Duodenal mucosa (tissue), 2 donors: ENCODE results near the gene KCNQ1.
"Not testable (repeated sequence)": the region's sequence is repeated elsewhere in the genome, so short reads cannot be mapped to it uniquely, and the experiment has no call there.

Source experiments
- H3K27ac ChIP-seq: one replicate; pipeline ENCODE4 v1.7.0; 2013; ENCODE audit warnings: low read depth, low read length
- H3K27me3 ChIP-seq, 2 donors: one replicate each; pipeline ENCODE4 v1.7.0; 2013; ENCODE audit warnings: low read length in 2 of 2, control low read depth in 1 of 2; ENCODE audit not compliant: insufficient read depth in 2 of 2, control insufficient read depth in 1 of 2
- H3K36me3 ChIP-seq, 2 donors: one replicate each; pipeline ENCODE4 v1.7.0; 2013; ENCODE audit warnings: low read length in 2 of 2, control low read depth in 1 of 2; ENCODE audit not compliant: insufficient read depth in 2 of 2, control insufficient read depth in 1 of 2
- H3K4me1 ChIP-seq, 2 donors: one replicate each; pipeline ENCODE4 v1.7.0; 2013; ENCODE audit warnings: low read length in 2 of 2, control low read depth in 1 of 2; ENCODE audit not compliant: insufficient read depth in 2 of 2, control insufficient read depth in 1 of 2
- H3K4me3 ChIP-seq, 2 donors: one replicate each; pipeline ENCODE4 v1.7.0; 2013; ENCODE audit warnings: low read length in 2 of 2, low read depth in 1 of 2
- H3K9ac ChIP-seq, 2 donors: one replicate each; pipeline ENCODE4 v1.7.0; 2013; ENCODE audit warnings: low read length in 2 of 2, low read depth in 1 of 2
- H3K9me3 ChIP-seq, 2 donors: one replicate each; pipeline ENCODE4 v1.7.0; 2013; ENCODE audit warnings: low read length in 2 of 2, control low read depth in 1 of 2; ENCODE audit not compliant: control insufficient read depth in 1 of 2

KCNQ1 gene

DNA sequence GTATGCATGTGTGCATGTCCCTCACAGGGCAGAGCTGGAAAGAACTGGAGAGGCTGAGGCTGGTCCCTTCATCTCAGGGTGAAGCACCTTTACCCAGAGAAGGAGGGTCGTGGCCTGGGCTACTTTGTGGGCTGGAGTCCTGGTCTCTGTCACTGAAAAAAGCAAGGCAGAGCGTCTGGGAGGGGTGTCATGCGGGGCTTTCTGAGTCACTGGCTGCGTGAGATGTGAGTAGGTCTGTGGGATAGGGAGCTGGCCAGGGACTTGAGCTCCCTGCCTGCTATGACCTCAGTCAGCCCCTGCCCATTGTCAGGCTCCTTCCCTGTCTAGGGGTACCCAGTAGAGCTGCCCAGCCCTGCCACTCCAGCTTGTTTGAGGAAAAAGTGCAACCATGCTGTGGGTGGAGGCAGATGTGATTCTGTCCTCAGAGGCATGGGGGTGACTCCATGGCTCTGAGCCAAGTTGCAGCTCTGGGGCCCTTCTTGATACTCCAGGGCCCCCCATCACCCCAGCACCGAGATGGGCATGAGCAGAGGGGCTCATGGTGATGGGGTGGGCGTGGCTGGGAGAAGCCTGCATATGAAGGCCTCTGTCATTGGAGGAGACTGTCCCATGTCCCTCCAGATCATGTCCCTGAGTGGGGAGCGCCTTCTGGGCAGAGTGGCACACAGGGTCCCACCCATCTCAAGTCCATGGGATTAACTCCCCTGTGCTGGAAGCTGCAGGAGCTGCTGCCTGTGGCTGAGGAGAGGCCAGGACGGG lies 27.8 kb downstream of the KCNQ1 start:
- Histone ChIP-seq H3K4me1 (peaks cover 14 to 37% of the 10 kb centered on the region in 2 donors), H3K36me3 (peaks cover 0 to 12% of the 10 kb centered on the region in 2 donors), H3K9ac (no peak overlapping the region)

DNA sequence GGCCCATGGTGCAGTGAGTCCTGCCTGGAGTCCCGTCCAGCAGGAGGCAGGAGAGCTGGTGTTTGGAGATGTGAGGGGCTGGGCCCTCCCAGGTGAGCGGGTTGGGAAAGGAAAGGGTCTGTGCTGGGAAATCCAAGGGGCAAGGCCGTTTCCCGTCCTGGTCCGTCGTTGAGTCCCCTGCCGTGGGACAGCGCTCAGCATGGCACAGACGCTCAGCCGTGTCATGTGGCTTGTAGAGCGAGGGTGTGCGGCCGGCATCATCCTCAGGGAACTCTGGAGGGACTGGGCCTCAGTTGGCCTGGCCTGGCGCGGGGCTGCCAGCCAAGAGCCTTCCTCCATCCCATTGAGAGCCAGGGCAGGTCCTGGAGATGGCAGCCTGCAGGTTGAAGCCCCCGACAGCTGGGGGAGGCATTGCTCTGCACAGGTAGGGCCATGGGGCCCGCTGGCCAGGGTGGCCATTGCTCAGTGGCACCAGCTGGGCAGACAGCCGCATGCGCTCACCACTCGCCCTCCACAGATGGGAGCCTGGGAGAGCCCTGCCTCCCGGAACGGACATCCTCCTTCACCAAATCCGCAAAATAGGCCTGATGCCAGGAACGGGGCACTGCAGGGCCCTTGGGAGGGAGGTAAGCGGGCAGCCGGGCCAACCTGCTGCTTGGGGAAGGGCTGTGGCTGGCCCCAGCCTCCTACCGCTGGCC lies 28.7 kb downstream of the KCNQ1 start:
- H3K36me3 ChIP-seq, result peaks cover 0 to 12% of the 10 kb centered on the region in 2 donors
- no peak overlapping the region for H3K27ac ChIP-seq
- H3K9me3 ChIP-seq, result no peaks in the 10 kb centered on the region
- H3K9ac ChIP-seq, result peak overlapping the region; percentile 39 to 42
- H3K27me3 ChIP-seq, result no peaks in the 10 kb centered on the region
- no peak overlapping the region for H3K4me3 ChIP-seq
- peaks cover 12 to 34% of the 10 kb centered on the region in 2 donors for H3K4me1 ChIP-seq

More for the DNA sequence above, 27.8 kb downstream of the KCNQ1 start:
- H3K4me3 ChIP-seq, result no peak overlapping the region
- H3K9me3 ChIP-seq, result no peaks in the 10 kb centered on the region
- no peak overlapping the region for H3K27ac ChIP-seq
- no peaks in the 10 kb centered on the region for H3K27me3 ChIP-seq

DNA sequence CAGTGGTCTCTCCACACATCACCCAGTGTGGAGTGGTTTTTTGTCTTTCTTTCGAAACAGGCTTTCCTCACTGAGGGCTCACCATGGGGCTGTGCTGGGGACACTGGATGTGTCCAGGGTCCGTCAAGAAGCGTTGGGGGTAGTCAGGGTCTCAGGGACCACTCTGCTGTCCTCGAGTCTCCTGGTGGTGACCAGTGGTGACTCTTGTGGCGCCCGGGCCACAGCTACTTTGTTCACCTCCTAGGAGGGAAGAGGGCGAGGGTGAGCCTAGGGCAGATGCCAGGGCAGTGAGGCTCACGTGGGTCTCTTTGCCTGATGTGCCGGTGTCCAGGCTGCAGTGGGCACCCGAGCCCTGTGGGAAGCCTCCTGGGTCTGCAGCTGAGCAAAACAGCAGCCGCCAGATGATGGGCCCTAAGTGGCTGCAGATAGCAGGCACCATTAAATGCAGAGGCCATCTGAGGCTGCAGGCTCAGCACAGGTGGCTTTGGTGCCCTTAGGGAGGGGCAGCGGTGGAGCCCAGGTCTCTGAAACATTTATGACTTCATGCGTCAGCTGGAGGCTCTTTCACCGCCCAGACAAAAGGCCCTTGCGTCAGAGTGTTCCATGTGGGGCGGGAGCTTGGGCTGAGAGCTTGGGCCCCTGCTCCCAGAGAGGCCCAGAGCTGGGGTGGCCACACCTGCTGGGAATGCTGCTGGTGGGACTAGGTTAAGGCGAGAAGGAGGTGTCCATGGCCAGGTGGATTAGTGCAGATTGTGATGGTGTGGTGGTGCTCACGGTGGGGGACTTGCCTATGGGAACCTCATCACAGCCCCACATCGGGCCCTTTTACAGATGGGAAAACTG lies 29.5 kb downstream of the KCNQ1 start:
- peaks cover 12 to 34% of the 10 kb centered on the region in 2 donors for H3K4me1 ChIP-seq
- no peaks in the 10 kb centered on the region for H3K27me3 ChIP-seq
- H3K27ac ChIP-seq, result peak overlapping the region; percentile 14
- H3K4me3 ChIP-seq, result no peak overlapping the region
- H3K9me3 ChIP-seq, result peaks cover 1 to 2% of the 10 kb centered on the region in 2 donors
- H3K36me3 ChIP-seq, result peaks cover 0 to 14% of the 10 kb centered on the region in 2 donors
- peak overlapping the region; percentile 39 to 42 for H3K9ac ChIP-seq

DNA sequence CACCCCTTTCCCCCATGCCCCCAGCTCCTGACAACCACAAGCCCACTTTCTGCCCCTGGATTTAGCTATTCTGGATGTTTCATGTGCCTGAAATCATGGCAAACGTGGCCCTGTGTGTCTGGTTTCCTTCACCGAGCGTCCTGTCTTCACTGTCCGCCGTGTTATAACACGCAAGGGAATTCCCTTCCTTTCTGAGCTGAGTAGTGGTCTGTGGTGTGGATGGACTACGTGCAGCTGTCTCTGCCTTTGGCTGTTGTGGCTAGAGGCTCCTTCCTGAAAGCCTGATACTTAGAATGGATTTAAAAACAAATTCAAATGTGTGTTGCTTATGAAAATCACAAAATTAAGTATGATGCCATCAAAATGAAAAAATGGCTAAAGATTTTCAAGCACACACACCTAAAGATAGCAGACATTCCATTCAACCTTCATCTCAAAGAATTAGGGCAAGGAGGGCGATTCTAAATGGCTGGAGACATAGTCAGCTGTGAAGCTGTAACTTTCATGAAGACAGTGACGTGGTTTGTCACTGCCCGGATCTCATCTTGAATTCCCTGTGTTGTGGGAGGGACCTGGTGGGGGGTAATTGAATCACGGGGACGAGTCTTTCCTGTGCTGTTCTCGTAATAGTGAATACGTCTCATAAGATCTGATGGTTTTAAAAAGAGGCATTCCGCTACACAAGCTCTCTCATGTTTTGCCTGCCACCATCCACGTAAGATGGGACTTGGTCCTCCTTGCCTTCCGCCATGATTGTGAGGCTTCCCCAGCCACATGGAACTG lies 30.5 kb downstream of the KCNQ1 start:
- H3K4me1 ChIP-seq, result peaks cover 12 to 34% of the 10 kb centered on the region in 2 donors

DNA sequence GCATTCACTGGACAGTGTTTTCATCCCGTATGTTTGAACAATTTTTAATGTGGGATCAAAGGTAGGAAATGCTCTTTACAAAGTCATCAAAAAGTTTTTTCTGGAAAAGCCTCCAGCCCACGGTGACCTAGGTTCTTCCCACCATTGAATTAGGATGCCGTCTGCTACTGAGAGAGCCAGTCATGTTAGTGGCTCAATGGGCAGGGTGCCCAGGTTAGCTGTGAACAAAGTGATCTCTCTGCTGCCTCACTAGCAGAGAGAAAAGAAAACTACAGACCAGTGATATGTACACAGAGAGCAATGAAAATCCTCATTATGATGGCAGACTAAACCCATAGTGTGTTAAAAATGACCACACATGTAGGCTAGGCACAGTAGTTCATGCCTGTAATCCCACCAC lies 32.4 kb downstream of the KCNQ1 start:
- Histone ChIP-seq H3K9me3 (peaks cover 5% of the 10 kb centered on the region in 2 donors), H3K4me1 (peaks cover 16 to 31% of the 10 kb centered on the region in 2 donors), H3K27ac (no peak overlapping the region), H3K9ac (no peak overlapping the region), H3K27me3 (no peaks in the 10 kb centered on the region), H3K4me3 (no peak overlapping the region), H3K36me3 (peaks cover 3 to 10% of the 10 kb centered on the region in 2 donors)

More for the DNA sequence above, 30.5 kb downstream of the KCNQ1 start:
- peaks cover 5% of the 10 kb centered on the region in 2 donors for H3K9me3 ChIP-seq
- peaks cover 0 to 18% of the 10 kb centered on the region in 2 donors for H3K36me3 ChIP-seq
- no peak overlapping the region for H3K9ac ChIP-seq
- H3K4me3 ChIP-seq, result no peak overlapping the region
- no peak overlapping the region for H3K27ac ChIP-seq
- H3K27me3 ChIP-seq, result no peaks in the 10 kb centered on the region

DNA sequence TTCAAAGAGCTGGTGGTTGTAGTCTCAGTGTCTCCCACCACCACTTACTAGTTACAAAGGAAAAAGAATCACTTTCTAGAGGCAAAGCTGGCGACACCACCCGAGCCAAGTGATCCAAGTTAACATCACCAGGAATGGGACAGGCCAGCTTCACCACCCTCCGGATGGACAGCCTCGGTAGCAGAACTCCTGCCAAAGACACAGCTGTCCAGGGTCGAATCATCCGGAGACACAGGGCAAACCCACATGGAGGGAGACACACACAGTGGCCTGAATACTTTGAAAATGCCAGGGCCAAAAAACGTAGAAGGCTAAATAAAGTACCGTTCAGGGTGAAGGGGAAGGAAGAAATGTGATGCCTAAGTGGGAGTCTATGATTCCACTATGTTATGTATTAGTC lies 33.1 kb downstream of the KCNQ1 start:
- peaks cover 22 to 31% of the 10 kb centered on the region in 2 donors for H3K4me1 ChIP-seq
- no peaks in the 10 kb centered on the region for H3K27me3 ChIP-seq
- no peak overlapping the region for H3K9ac ChIP-seq
- no peak overlapping the region for H3K4me3 ChIP-seq
- peaks cover 3 to 10% of the 10 kb centered on the region in 2 donors for H3K36me3 ChIP-seq
- peaks cover 5% of the 10 kb centered on the region in 2 donors for H3K9me3 ChIP-seq
- no peak overlapping the region for H3K27ac ChIP-seq

DNA sequence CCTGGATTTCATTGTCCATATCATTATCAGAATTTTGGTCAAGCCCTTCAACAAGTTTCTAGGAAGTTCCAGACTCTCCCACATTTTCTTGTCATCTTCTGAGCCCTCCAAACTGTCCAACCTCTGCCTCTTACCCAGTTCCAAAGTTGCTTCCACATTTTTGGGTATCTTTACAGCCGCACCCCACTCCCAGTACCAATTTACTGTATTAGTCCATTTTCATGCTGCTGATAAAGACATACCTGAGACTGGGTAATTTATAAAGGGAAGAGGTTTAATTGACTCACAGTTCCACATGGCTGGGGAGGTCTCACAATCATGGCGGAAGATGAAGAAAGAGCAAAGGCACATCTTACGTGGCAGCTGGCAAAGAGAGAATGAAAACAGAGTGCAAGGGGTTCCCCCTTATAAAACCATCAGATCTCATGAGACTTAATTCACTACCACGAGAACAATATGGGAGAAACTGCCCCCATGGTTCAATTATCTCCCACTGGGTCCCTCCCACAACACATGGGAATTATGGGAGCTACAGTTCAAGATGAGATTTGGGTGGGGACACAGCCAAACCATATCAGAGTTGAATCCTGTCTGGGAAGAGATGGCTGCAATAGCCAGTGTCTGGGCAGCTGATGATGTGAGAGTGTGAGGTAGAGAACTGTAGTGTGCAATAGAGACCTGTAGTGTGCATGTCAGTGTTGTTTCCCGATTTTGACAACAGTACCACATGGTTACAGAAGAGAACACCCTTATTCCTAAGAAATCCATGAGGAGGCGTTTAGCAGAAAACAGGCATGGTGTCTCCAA lies 35.5 kb downstream of the KCNQ1 start:
- H3K9ac ChIP-seq, H3K4me3 ChIP-seq, H3K27ac ChIP-seq, H3K9me3 ChIP-seq, H3K27me3 ChIP-seq: not testable (repeated sequence)
- peaks cover 3 to 14% of the 10 kb centered on the region in 2 donors for H3K36me3 ChIP-seq
- peaks cover 11 to 15% of the 10 kb centered on the region in 2 donors for H3K4me1 ChIP-seq

DNA sequence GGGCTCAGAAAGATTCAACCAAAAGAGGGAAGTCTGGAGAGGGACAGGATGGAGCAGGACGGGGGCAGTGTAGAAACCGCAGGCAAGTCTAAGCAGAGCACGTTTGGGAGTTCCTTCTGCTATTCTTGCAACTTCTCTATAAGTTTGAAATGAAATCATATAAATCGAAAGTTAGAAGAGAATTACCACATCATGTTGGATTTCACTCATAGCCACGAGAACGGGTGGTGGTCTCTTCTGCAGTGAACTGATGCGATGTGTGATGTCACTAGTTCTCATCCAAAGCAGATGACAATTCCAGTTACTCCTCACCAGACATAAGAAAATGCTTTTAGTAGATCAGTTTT lies 36.0 kb downstream of the KCNQ1 start:
- Histone ChIP-seq H3K4me3 (no peak overlapping the region), H3K9ac (no peak overlapping the region), H3K27ac (no peak overlapping the region)

DNA sequence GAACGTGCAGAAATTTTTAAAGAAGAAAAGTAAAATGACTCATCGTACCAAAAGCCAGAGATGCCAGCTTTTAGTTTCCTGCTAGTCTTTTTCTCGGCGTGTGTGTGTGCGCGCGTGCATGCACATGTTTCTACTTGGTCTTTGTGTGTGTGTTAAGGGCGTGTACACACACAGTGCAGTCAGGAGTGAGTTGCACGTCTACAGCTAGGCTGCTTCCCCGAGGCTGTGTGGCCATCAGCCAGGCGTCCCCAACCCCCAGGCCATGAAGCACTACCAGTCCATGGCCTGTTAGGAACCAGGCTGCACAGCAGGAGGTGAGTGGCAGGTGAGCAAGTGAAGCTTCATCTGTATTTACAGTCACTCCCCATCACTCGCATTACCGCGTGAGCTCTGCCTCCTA lies 36.4 kb downstream of the KCNQ1 start:
- Histone ChIP-seq H3K36me3 (peaks cover 3 to 14% of the 10 kb centered on the region in 2 donors), H3K4me1 (peaks cover 11 to 15% of the 10 kb centered on the region in 2 donors), H3K4me3 (no peak overlapping the region), H3K9me3 (peaks cover 5 to 10% of the 10 kb centered on the region in 2 donors), H3K27me3 (no peaks in the 10 kb centered on the region), H3K9ac (no peak overlapping the region), H3K27ac (no peak overlapping the region)

More for the DNA sequence above, 36.0 kb downstream of the KCNQ1 start:
- Histone ChIP-seq H3K4me1 (peaks cover 11 to 15% of the 10 kb centered on the region in 2 donors), H3K27me3 (no peaks in the 10 kb centered on the region), H3K9me3 (peaks cover 5 to 9% of the 10 kb centered on the region in 2 donors), H3K36me3 (peaks cover 3 to 14% of the 10 kb centered on the region in 2 donors)
